DND-41 (cell line): ENCODE data around the gene CASP1.

ENCODE experiments used
- ATAC-seq: fragments of 200-7000 bp; cut with Tn5 transposase; 3 replicates; pipeline ENCODE4 v1.9.1; 2021; ENCODE audit warnings: low read depth; ENCODE audit not compliant: insufficient read depth
- DNase-seq: peaks from one replicate; pipeline ENCODE4 v3.0.0-alpha.2; 2020
- H2AFZ ChIP-seq: 2 replicates; pipeline ENCODE4 v1.6.0; 2012; ENCODE audit warnings: low read depth, low read length
- H3K27ac ChIP-seq: 2 replicates; pipeline ENCODE4 v1.5.1; 2012; ENCODE audit warnings: low read length, inconsistent platforms
- H3K27me3 ChIP-seq: fragments of 200-600 bp; sonication (generic); 2 replicates; pipeline ENCODE4 v1.6.0; 2012; ENCODE audit warnings: low read length, mild to moderate bottlenecking, inconsistent platforms; ENCODE audit not compliant: insufficient read depth, poor library complexity
- H3K36me3 ChIP-seq: 2 replicates; pipeline ENCODE4 v1.5.1; 2012; ENCODE audit warnings: low read length, inconsistent platforms; ENCODE audit not compliant: insufficient read depth
- H3K4me1 ChIP-seq: 2 replicates; pipeline ENCODE4 v1.5.1; 2012; ENCODE audit warnings: mild to moderate bottlenecking, low read length; ENCODE audit not compliant: insufficient read depth
- H3K4me2 ChIP-seq: 2 replicates; pipeline ENCODE4 v1.6.0; 2012; ENCODE audit warnings: mild to moderate bottlenecking, moderate library complexity, low read length, inconsistent platforms; ENCODE audit not compliant: insufficient read depth
- H3K4me3 ChIP-seq, 2 experiments: fragments of 200-600 bp in 1 of 2; shearing (Covaris generic) in 1 of 2; 2 replicates each; pipeline ENCODE4 v1.5.1; 2012 to 2016; ENCODE audit warnings: inconsistent platforms in 2 of 2, low read length in 2 of 2, mild to moderate bottlenecking in 2 of 2, low read depth in 1 of 2, moderate library complexity in 1 of 2
- H3K79me2 ChIP-seq: 2 replicates; pipeline ENCODE4 v1.6.0; 2012; ENCODE audit warnings: low read length, inconsistent platforms; ENCODE audit not compliant: insufficient read depth
- H3K9ac ChIP-seq: 2 replicates; pipeline ENCODE4 v1.6.0; 2012; ENCODE audit warnings: low read depth, mild to moderate bottlenecking, inconsistent platforms, low read length, moderate library complexity
- H3K9me3 ChIP-seq: 2 replicates; pipeline ENCODE4 v1.5.1; 2012; ENCODE audit warnings: low read length, moderate library complexity, mild to moderate bottlenecking, inconsistent platforms; ENCODE audit not compliant: insufficient read depth, severe bottlenecking
- H4K20me1 ChIP-seq: 2 replicates; pipeline ENCODE4 v1.6.0; 2012; ENCODE audit warnings: low read length; ENCODE audit not compliant: insufficient read depth
- EZH2 ChIP-seq: IDR thresholded peaks from 3 replicates; pipeline ENCODE4 v1.6.1; 2012; ENCODE audit warnings: borderline replicate concordance, low read depth, mild to moderate bottlenecking, moderate library complexity, low read length, inconsistent platforms; ENCODE audit not compliant: severe bottlenecking
- TF ChIP-seq, protein P1 (sequence below): IDR thresholded peaks from 2 replicates; pipeline ENCODE4 v1.5.1; 2012; ENCODE audit warnings: borderline replicate concordance, low read length, moderate library complexity, mild to moderate bottlenecking; ENCODE audit not compliant: poor library complexity, severe bottlenecking; ENCODE audit errors: extremely low read depth

Gene CASP1

GRCh38 chr11:105051559-105051958 lies 16.6 kb upstream of the CASP1 start:
- no peak for TF ChIP-seq EZH2
- TF ChIP-seq, protein P1, sequence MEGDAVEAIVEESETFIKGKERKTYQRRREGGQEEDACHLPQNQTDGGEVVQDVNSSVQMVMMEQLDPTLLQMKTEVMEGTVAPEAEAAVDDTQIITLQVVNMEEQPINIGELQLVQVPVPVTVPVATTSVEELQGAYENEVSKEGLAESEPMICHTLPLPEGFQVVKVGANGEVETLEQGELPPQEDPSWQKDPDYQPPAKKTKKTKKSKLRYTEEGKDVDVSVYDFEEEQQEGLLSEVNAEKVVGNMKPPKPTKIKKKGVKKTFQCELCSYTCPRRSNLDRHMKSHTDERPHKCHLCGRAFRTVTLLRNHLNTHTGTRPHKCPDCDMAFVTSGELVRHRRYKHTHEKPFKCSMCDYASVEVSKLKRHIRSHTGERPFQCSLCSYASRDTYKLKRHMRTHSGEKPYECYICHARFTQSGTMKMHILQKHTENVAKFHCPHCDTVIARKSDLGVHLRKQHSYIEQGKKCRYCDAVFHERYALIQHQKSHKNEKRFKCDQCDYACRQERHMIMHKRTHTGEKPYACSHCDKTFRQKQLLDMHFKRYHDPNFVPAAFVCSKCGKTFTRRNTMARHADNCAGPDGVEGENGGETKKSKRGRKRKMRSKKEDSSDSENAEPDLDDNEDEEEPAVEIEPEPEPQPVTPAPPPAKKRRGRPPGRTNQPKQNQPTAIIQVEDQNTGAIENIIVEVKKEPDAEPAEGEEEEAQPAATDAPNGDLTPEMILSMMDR, result no peak
- no peaks in the 10 kb centered on the region for H3K9me3 ChIP-seq
- no peak overlapping the region for H3K27ac ChIP-seq
- H3K4me1 ChIP-seq, result peaks cover 7% of the 10 kb centered on the region
- H3K27me3 ChIP-seq, result no peaks in the 10 kb centered on the region
- DNase-seq, result no peak
- H3K9ac ChIP-seq, result no peak overlapping the region
- no peak overlapping the region for H2AFZ ChIP-seq
- no peak overlapping the region for H3K4me3 ChIP-seq
- no peaks in the 10 kb centered on the region for H3K36me3 ChIP-seq
- no peak for ATAC-seq
- H3K79me2 ChIP-seq, result no peaks in the 10 kb centered on the region
- no peaks in the 10 kb centered on the region for H4K20me1 ChIP-seq
- H3K4me2 ChIP-seq, result no peak overlapping the region

DNA sequence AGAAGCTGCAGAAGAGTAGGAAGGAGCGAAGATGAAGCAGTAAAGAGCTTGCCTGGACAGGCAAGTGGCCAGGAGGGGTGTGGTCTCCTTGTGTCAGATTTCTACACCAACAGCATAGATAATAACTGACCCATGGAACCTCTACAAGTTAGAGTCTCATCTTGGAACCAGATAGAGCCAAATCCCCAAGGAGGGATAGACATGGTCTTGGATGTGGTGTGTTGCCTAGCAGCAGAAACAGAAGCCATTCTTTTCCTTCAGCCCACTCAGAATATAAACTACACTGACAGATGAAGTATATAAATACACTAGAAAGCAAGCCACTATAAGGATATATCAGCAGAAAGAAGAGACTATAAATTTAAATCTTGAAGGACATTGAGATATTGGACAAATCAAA lies 14.5 kb upstream of the CASP1 start:
- Histone ChIP-seq H3K4me1 (peaks cover 16% of the 10 kb centered on the region), H4K20me1 (no peaks in the 10 kb centered on the region), H2AFZ (no peak overlapping the region), H3K9ac (no peak overlapping the region), H3K79me2 (peaks cover 3% of the 10 kb centered on the region; the same call in 1 of the 2 replicates), H3K27ac (no peak overlapping the region), H3K4me3 (no peak overlapping the region), H3K4me2 (no peak overlapping the region), H3K27me3 (no peaks in the 10 kb centered on the region), H3K36me3 (no peaks in the 10 kb centered on the region), H3K9me3 (no peaks in the 10 kb centered on the region)
- ATAC-seq (no peak), DNase-seq (no peak)
- no peak for TF ChIP-seq EZH2
- TF ChIP-seq, protein P1, result no peak

DNA sequence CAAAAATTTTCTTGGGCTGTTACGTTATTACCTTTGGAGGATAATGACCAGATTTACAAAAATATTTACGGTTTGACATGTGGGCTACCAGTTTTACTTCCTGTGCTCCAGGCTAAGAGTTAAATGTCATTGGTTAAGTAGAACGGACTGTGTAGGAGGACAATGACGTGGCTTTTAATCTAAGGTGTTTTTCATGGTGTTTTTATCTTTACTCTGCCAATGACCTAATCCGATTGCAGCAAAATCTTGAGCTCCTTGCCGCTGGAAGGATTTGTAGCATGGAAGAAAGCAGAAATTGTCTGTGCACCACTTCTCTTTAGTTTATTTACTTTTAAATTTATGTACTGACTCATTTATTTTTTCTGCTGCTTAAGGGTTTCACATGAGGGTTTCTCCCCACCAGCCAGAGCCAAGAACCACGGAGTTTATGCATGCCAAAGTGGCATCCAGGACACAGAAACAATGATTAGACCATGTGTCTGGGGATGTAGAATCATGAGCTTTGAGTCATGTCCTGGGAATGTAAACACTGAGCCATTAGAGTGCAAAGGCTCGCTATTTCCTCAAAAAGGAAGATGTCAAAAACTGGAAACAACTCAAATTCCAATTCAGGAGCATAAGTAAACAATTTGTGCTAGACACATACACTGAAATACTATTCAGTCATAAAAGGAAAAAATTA lies 12.1 kb upstream of the CASP1 start:
- ATAC-seq, result no peak
- Histone ChIP-seq H3K4me3 (no peak overlapping the region), H3K27ac (no peak overlapping the region), H3K79me2 (peaks cover 15% of the 10 kb centered on the region), H3K27me3 (no peaks in the 10 kb centered on the region), H3K4me2 (no peak overlapping the region), H3K36me3 (no peaks in the 10 kb centered on the region), H3K9ac (no peak overlapping the region), H2AFZ (no peak overlapping the region), H4K20me1 (no peaks in the 10 kb centered on the region), H3K4me1 (peaks cover 34% of the 10 kb centered on the region), H3K9me3 (no peaks in the 10 kb centered on the region)
- TF ChIP-seq EZH2, result no peak
- TF ChIP-seq, protein P1, result no peak
- no peak for DNase-seq
